Activated CD4-positive, alpha-beta T cell treated with anti-CD3 and anti-CD28 coated beads, Interleukin-2, amount 10 ng/mL, durations not matched to agents 24 days and 14 days (primary cell): ENCODE data around the gene HTR1A. TPM values are rescaled to one million over a fixed set of nuclear protein-coding genes. Genes with fewer than 3 reads are reported as not detected.

Source experiments
- DNase-seq: peaks from one replicate; pipeline ENCODE4 v3.0.0; 2022
- H3K27ac Mint-ChIP-seq: one replicate; pipeline ENCODE4 v1.8.0; 2022; ENCODE audit warnings: mild to moderate bottlenecking, mixed read lengths
- H3K27me3 Mint-ChIP-seq: one replicate; pipeline ENCODE4 v1.8.0; 2022; ENCODE audit warnings: mixed read lengths
- H3K36me3 Mint-ChIP-seq: one replicate; pipeline ENCODE4 v1.8.0; 2022; ENCODE audit warnings: low read depth, mild to moderate bottlenecking, mixed read lengths
- H3K4me1 Mint-ChIP-seq: one replicate; pipeline ENCODE4 v1.8.0; 2021; ENCODE audit warnings: mixed read lengths
- H3K4me3 Mint-ChIP-seq: one replicate; pipeline ENCODE4 v1.8.0; 2022; ENCODE audit warnings: mild to moderate bottlenecking, moderate library complexity, mixed read lengths
- H3K9me3 Mint-ChIP-seq: one replicate; pipeline ENCODE4 v1.8.0; 2021; ENCODE audit warnings: mixed read lengths
- intact Hi-C: fragments of 100-400 bp; cut with micrococcal nuclease; formaldehyde crosslinking; loops from one replicate; pipeline ENCODE4 v1.15.1; 2023
- total RNA-seq: library from RNA; stranded (reverse); gene quantifications from 2 replicates; pipeline ENCODE4 v1.2.3, GENCODE V29; 2022

The HTR1A gene
- total RNA-seq, 1 donor from 2014 or later, result not detected

DNA sequence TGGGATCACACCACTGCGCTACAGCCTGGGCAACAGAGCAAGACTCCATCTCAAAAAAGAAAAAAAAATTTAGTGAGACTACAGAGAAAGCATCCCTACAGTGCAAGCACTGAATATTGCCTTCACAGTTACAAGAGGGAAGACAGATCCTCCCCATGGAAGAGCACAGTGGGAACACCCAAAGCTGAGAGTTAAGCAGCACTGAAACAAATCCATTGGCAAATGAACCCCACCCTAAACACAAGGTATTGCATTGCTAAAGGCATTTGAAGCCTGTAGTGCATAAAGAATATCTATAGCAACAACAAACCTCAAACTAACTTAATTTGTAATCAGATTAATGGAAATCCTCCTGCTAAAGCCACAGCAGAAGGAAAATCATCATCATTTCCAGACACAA lies 27.1 kb downstream of the HTR1A start:
- no peak for DNase-seq
- Mint-ChIP-seq H3K4me1 (no peaks in the 10 kb centered on the region), H3K27me3 (no peaks in the 10 kb centered on the region), H3K27ac (no peak overlapping the region), H3K36me3 (no peaks in the 10 kb centered on the region), H3K4me3 (no peak overlapping the region), H3K9me3 (no peaks in the 10 kb centered on the region)
- intact Hi-C loops, result no loop called here

GRCh38 chr5:63931836-63932235 lies 30.4 kb downstream of the HTR1A start:
- no peak overlapping the region for H3K27ac Mint-ChIP-seq
- H3K4me3 Mint-ChIP-seq, result no peak overlapping the region
- no peaks in the 10 kb centered on the region for H3K9me3 Mint-ChIP-seq
- DNase-seq, result no peak
- H3K4me1 Mint-ChIP-seq, result no peaks in the 10 kb centered on the region
- no peaks in the 10 kb centered on the region for H3K36me3 Mint-ChIP-seq
- intact Hi-C loops, result no loop called here
- no peaks in the 10 kb centered on the region for H3K27me3 Mint-ChIP-seq

- H3K4me3 Mint-ChIP-seq, result no peak overlapping the region
- H3K4me1 Mint-ChIP-seq, result no peaks in the 10 kb centered on the region
- H3K27ac Mint-ChIP-seq, result no peak overlapping the region
- intact Hi-C loops, result no loop called here
- DNase-seq, result no peak
- H3K36me3 Mint-ChIP-seq, result no peaks in the 10 kb centered on the region
- no peaks in the 10 kb centered on the region for H3K27me3 Mint-ChIP-seq
- H3K9me3 Mint-ChIP-seq, result no peaks in the 10 kb centered on the region
These were observed 33.8 kb downstream of the HTR1A start for GRCh38 chr5:63928451-63928850.

DNA sequence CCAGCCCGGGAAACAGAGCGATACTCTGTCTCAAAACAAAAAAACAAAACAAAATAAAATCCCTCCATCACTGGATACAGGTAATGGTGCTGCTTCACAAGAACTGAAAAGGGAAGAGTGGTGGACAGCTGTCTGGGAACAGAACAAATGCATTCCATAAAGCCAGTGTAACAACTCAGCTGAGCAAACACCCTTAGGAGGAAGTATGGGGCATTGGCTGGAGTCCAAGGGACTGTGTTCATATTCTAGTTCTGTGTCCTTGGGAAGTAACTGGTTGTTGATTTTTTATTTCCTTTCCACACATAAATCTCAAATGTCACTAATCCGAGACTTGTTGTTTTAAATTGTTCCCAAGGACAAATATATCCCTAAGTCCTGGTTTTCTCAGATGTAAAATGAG lies 38.3 kb downstream of the HTR1A start:
- no peaks in the 10 kb centered on the region for H3K27me3 Mint-ChIP-seq

GRCh38 chr5:63919763-63920478 lies 42.3 kb downstream of the HTR1A start:
- H3K27me3 Mint-ChIP-seq, result no peaks in the 10 kb centered on the region
- no peak for DNase-seq
- H3K4me3 Mint-ChIP-seq, result no peak overlapping the region
- no peak overlapping the region for H3K27ac Mint-ChIP-seq
- H3K4me1 Mint-ChIP-seq, result no peaks in the 10 kb centered on the region
- H3K9me3 Mint-ChIP-seq, result no peaks in the 10 kb centered on the region
- H3K36me3 Mint-ChIP-seq, result no peaks in the 10 kb centered on the region
- intact Hi-C loops, result no loop called here

More for the DNA sequence above, 38.3 kb downstream of the HTR1A start:
- no peak for DNase-seq
- no peaks in the 10 kb centered on the region for H3K9me3 Mint-ChIP-seq
- intact Hi-C loops, result no loop called here
- H3K36me3 Mint-ChIP-seq, result no peaks in the 10 kb centered on the region
- H3K4me1 Mint-ChIP-seq, result no peaks in the 10 kb centered on the region
- H3K27ac Mint-ChIP-seq, result no peak overlapping the region
- H3K4me3 Mint-ChIP-seq, result no peak overlapping the region

- intact Hi-C loops, result no loop called here
- no peaks in the 10 kb centered on the region for H3K27me3 Mint-ChIP-seq
- no peaks in the 10 kb centered on the region for H3K9me3 Mint-ChIP-seq
- no peak overlapping the region for H3K4me3 Mint-ChIP-seq
- H3K36me3 Mint-ChIP-seq, result no peaks in the 10 kb centered on the region
- no peaks in the 10 kb centered on the region for H3K4me1 Mint-ChIP-seq
- DNase-seq, result no peak
- no peak overlapping the region for H3K27ac Mint-ChIP-seq
These were observed 45.5 kb downstream of the HTR1A start for GRCh38 chr5:63916786-63917185.

GRCh38 chr5:63911871-63912270 lies 50.4 kb downstream of the HTR1A start:
- H3K4me3 Mint-ChIP-seq, result no peak overlapping the region
- H3K27me3 Mint-ChIP-seq, result no peaks in the 10 kb centered on the region
- intact Hi-C loops, result no loop called here
- no peak overlapping the region for H3K27ac Mint-ChIP-seq
- H3K36me3 Mint-ChIP-seq, result no peaks in the 10 kb centered on the region
- no peaks in the 10 kb centered on the region for H3K4me1 Mint-ChIP-seq
- no peak for DNase-seq
- peaks cover 4% of the 10 kb centered on the region for H3K9me3 Mint-ChIP-seq

Other genes starting within 250 kb of the HTR1A start
- gene RNF180, start 203.4 kb upstream of the HTR1A start, total RNA-seq, result not detected in 2 replicates